ENCODE results near the gene SP140. TPM values are rescaled to one million over a fixed set of nuclear protein-coding genes. Genes with fewer than 3 reads are reported as not detected.

Gene SP140
- total and polyA plus RNA-seq, 10 of the 15 experiments (the other 5 are each of a cell fraction or from before 2014, with no cell fraction given): 61.7 to 164 (median 90.7) TPM

- Histone ChIP-seq H2AFZ (ENCODE audit: control insufficient read depth, low read depth, low read length) (no peak overlapping the region), H3K27me3 (replicated peaks in 1 of 2; ENCODE audit: control insufficient read depth in 2 of 2, insufficient read depth in 2 of 2, low read length in 1 of 2) (no peaks in the 10 kb centered on the region), H3K4me2 (ENCODE audit: control insufficient read depth, insufficient read depth) (no peak overlapping the region), H3K4me1 (ENCODE audit: control insufficient read depth, insufficient read depth, low read length) (no peaks in the 10 kb centered on the region), H3K36me3 (ENCODE audit: control insufficient read depth in 2 of 2, insufficient read depth in 2 of 2, low read length in 1 of 2) (peaks cover 4 to 19% of the 10 kb centered on the region in 2 experiments; a peak in 3 of 4 replicates), H3K9ac (ENCODE audit: control insufficient read depth, insufficient read depth, low read length) (no peak overlapping the region), H3K4me3 (no peak overlapping the region), H3K27ac (ENCODE audit: control insufficient read depth, insufficient read depth) (no peak overlapping the region), H4K20me1 (ENCODE audit: control insufficient read depth, insufficient read depth) (no peaks in the 10 kb centered on the region), H3K79me2 (ENCODE audit: control insufficient read depth, insufficient read depth, low read length) (no peaks in the 10 kb centered on the region), H3K9me3 (replicated peaks; ENCODE audit: control insufficient read depth, insufficient read depth, low read length) (no peaks in the 10 kb centered on the region; the same call in 2 of the 3 replicates)
- CTCF ChIA-PET: no interaction called here
- DNase-seq (ENCODE audit: low read depth, low spot score) (no peak), ATAC-seq (no peak), FAIRE-seq (no peak)
- SMC1A ChIA-PET (ENCODE audit: uncharacterized antibody, unreplicated experiment): interaction anchor here (0.9 kb wide), 1 partner anchor 9 kb away, joined by 4 read pairs; no protein-coding TSS in a partner anchor
- 95% methylated on average over 22 of the region's 23 CpGs for WGBS (ENCODE audit: insufficient coverage, insufficient replicate concordance, low lambda C conversion rate, missing lambda C conversion rate)
- no peak for TF ChIP-seq JUND (IDR thresholded peaks at IDR 0.05; ENCODE audit: low read depth, low read length)
- peak; percentile 35 for TF ChIP-seq POLR2A (IDR thresholded peaks at IDR 0.05; ENCODE audit: low read depth, low read length)
- no TSS peak for BruUV-seq (replicated peaks)
- in situ Hi-C loops (cut with MboI): no loop called here
- POLR2A ChIA-PET: no interaction called here
- intact Hi-C loops (cut with micrococcal nuclease; ENCODE audit: unreplicated experiment): no loop called here
- RAD21 ChIA-PET (ENCODE audit: unreplicated experiment): no interaction called here
Observed at GRCh38 chr2:230305416-230306275, 80.1 kb downstream of the SP140 start.

GRCh38 chr2:230306474-230306873 is 80.9 kb downstream of the SP140 start:
- no TSS peak for BruUV-seq (replicated peaks)
- no peaks in the 10 kb centered on the region for H4K20me1 ChIP-seq (ENCODE audit: control insufficient read depth, insufficient read depth)
- no peak overlapping the region for H2AFZ ChIP-seq (ENCODE audit: control insufficient read depth, low read depth, low read length)
- no peaks in the 10 kb centered on the region; the same call in 2 of the 3 replicates for H3K9me3 ChIP-seq (replicated peaks; ENCODE audit: control insufficient read depth, insufficient read depth, low read length)
- ChIA-PET RAD21 (ENCODE audit: unreplicated experiment) (no interaction called here), SMC1A (ENCODE audit: uncharacterized antibody, unreplicated experiment) (interaction anchor here (0.9 to 1.3 kb wide), 3 partner anchors 8 to 104 kb away, joined by 3 to 5 read pairs (median 4); no protein-coding TSS in a partner anchor), POLR2A (interaction anchor here (0.6 kb wide), 1 partner anchor 202 kb away, joined by 4 read pairs; no protein-coding TSS in a partner anchor), CTCF (interaction anchor here (0.6 kb wide), 1 partner anchor 174 kb away, joined by 3 read pairs; no protein-coding TSS in a partner anchor)
- intact Hi-C loops (cut with micrococcal nuclease; ENCODE audit: unreplicated experiment) (no loop called here), in situ Hi-C loops (cut with MboI) (no loop called here)
- FAIRE-seq (no peak), ATAC-seq (no peak), DNase-seq (ENCODE audit: low read depth, low spot score) (no peak)
- no peak overlapping the region for H3K9ac ChIP-seq (ENCODE audit: control insufficient read depth, insufficient read depth, low read length)
- WGBS (ENCODE audit: insufficient coverage, insufficient replicate concordance, low lambda C conversion rate, missing lambda C conversion rate): 70% methylated on average over 2 of the region's 2 CpGs
- H3K79me2 ChIP-seq (ENCODE audit: control insufficient read depth, insufficient read depth, low read length): no peaks in the 10 kb centered on the region
- H3K27me3 ChIP-seq (replicated peaks in 1 of 2; ENCODE audit: control insufficient read depth in 2 of 2, insufficient read depth in 2 of 2, low read length in 1 of 2): no peaks in the 10 kb centered on the region
- H3K27ac ChIP-seq (ENCODE audit: control insufficient read depth, insufficient read depth): no peak overlapping the region
- H3K4me2 ChIP-seq (ENCODE audit: control insufficient read depth, insufficient read depth): no peak overlapping the region
- H3K4me3 ChIP-seq: no peak overlapping the region
- TF ChIP-seq IRF3 (IDR thresholded peaks at IDR 0.05) (no peak), HDGF (IDR thresholded peaks at IDR 0.05) (no peak), ATF7 (IDR thresholded peaks at IDR 0.05; ENCODE audit: low read depth) (no peak), ZBTB33 (IDR thresholded peaks at IDR 0.05) (no peak), SREBF1 (IDR thresholded peaks at IDR 0.05; ENCODE audit: low read length) (no peak)
- peaks cover 4 to 19% of the 10 kb centered on the region in 2 experiments; a peak in 3 of 4 replicates for H3K36me3 ChIP-seq (ENCODE audit: control insufficient read depth in 2 of 2, insufficient read depth in 2 of 2, low read length in 1 of 2)
- no peaks in the 10 kb centered on the region for H3K4me1 ChIP-seq (ENCODE audit: control insufficient read depth, insufficient read depth, low read length)

All from GM12878 (cell line).